Dedifferentiated amniotic fluid mesenchymal stem cell (primary cell): Measurements from ENCODE around the gene PTDSS2.
"Not testable (repeated sequence)": the region's sequence is repeated elsewhere in the genome, so short reads cannot be mapped to it uniquely, and the experiment has no call there.

Experiments used
- DNase-seq: peaks from one replicate; pipeline ENCODE4 v3.0.0-alpha.2; 2016; ENCODE audit errors: extremely low spot score

The PTDSS2 gene

GRCh38 chr11:413120-414081, 36.7 kb upstream of the PTDSS2 start:
- no peak for DNase-seq

DNA sequence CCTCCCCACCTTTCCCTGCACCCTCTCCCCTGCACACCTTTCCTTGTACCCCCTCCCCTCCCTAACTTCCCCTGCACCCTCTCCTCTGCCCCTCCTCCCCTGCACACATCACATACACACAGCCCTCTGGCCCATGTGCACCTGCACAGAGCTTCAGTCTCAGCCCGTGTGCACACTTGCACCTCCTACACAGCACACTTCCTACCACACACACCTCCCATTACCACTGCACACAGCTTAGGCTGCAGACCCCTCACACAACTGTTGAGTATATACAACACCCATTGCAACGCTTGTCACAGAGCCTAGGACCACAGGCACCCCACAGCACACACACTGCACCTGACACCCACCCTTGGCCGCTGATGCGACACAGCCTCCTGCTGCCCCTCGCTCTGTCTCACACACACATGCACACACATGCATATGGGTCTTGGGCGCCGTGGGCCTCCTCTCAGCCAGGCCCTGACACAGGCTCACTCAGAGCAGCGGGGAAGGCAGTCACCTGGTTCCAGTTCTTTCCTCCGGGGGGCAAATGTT, 35.7 kb upstream of the PTDSS2 start:
- no peak for DNase-seq

DNA sequence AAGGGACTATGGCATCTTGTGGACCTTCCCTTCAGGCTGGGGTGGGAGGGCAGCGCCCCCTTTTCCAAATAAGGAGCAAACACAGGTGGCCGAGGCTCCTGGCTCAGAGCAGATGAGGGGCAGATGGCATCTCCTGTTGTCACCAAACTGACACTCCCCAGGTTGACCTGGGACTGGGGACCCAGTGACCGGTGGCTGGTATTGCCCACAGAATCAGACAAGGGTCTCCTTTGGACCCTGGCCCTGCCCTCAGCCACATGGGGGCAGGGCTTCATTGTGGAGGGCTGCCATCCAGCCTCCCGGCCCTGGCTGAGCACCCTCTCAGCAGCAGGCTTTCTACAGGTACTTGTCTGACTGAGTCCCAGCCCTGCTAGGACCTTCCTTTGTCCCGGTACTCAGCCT, 34.4 kb upstream of the PTDSS2 start:
- DNase-seq = no peak

DNA sequence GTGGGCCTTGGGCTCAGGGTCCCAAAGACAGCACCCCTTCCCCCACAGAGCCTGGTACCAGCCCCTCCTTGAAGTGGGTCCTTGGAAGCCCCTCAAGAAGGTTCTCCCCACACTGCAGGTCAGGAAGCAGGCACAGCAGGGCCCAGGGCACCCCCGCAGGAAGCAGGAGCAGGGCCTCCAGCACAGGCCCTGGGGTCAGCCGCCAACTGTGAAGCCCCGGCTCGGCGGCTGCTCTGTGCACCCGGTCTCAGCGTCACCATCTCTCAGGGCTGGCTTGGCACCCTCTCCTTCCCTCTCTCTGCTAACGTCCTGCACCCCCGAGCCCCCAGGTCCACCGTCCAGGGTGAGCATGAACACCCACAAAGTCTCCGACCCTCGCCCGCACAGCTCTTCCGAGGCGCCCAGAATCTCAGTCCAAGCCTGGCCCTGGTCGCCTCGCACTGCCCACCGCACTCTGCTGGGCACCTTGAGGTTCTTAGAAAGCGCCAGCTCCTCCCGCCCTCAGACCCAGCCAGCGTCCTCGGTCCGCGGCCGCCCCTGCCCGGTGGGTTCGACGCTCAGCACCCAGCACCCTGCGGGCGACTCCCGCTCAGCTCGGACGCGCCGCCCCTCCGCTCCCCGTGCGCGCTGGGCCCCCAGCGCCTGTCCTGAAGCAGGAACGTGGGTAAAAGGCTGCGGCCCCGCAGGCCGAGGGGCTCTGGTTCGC, 33.9 kb upstream of the PTDSS2 start:
- no peak for DNase-seq

GRCh38 chr11:416757-417621, 33.1 kb upstream of the PTDSS2 start:
- no peak for DNase-seq

GRCh38 chr11:417652-418342, 32.3 kb upstream of the PTDSS2 start:
- no peak for DNase-seq

DNA sequence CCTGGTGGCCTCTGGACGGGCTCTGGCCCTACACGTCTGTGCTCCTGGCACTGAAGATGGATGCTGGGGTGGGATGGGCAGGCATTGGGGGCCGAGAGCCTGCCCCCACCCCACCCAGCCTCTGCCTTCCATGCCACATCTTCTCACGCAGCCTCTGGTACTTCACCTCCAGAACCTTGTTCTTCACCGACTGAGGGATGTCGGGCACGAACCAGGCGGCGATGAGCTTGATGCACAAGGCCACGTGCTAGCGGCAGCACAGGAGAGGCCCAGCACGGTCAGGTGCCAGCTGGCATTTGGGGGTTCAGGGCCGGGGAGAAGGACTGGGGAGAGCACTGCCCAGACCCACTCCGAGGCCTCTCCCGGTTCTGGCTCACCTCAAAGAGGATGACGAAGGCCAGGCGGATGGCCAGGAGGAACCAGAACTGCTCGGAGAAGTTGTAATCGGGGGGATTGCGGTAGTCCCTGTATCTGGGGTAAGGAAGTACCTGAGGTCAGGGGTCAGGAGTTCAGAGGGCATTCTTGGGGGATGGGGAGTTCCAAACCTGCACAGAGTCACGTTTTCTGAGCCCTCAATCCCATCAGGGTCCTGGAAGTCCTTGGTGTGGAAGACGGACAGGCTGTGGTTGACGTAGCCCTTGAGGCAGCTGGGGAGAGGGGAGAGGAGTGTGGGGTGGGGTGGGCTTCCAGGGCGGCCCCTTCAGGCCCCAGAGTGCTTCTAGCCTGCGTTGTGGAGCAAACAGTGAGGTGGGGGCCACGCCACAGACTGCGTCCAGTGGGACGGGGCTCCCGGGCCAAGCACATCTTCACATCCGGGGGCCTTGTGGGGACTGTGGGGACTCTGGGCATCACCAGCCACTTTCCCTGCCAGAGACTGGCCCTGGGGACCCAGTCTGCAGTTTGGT, 31.5 kb upstream of the PTDSS2 start:
- DNase-seq = no peak

GRCh38 chr11:419248-420005, 30.7 kb upstream of the PTDSS2 start:
- DNase-seq = no peak

DNA sequence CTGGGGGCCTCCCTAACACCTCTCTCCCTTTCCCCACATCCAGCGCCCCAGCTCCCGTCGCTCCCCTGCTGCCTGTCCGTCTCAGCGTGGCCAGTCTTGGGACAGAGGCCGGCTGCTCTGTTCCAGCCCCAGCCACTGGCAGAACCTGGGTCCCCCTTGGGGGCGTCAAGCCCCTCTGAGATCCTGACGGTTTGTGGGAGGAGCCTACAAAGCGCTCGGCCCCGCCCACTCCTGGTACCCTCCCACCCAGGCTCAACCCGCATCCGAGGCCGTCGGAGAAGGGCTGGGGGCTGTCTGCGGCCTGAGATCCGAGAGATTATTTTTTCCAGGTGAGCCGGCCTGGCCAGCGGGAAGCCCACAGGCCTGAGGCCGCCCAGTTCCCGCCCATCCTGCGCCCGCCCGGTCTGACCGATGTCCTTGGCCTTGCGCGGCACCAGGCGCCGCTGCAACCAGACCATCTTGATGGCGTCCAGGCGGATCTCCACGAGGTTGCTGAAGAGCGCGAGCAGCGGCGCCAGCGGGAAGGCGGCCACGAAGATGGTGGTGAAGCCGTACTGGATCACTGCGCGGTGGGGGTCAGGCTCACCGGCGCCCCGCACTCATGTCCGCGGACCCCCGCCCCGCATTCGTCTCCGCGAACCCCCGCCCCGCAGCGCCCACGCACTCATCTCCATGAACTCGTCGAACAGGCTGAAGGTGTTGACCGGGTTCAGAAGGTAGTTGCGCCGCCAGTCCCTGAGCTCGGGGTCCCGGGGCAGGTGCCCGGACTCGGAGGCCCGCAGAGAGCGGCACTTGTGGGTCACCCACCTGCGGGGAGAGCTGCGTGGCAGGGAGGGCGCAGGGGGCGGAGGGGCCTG, 29.8 kb upstream of the PTDSS2 start:
- DNase-seq = no peak

GRCh38 chr11:420911-421321, 29.2 kb upstream of the PTDSS2 start:
- DNase-seq = no peak

DNA sequence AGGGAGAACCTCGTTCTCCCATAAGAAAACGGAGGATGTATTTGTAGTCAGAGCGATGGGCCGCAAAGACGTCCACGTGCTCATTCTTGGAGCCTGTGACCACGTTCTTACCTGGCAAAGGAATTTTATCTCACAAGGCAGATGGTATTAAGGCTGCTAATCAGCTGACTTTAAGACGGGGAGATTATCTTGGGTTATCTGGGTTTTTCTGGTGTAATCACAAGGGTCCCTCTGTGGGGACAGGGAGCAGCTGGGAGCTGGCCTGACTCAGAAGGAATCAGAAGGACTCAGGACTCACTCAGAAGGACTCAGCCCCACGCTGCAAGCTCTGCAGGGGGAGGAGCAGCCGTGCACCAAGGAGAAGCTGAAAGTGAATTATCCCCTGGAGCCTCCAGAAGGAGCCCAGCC, 27.8 kb upstream of the PTDSS2 start:
- no peak for DNase-seq

DNA sequence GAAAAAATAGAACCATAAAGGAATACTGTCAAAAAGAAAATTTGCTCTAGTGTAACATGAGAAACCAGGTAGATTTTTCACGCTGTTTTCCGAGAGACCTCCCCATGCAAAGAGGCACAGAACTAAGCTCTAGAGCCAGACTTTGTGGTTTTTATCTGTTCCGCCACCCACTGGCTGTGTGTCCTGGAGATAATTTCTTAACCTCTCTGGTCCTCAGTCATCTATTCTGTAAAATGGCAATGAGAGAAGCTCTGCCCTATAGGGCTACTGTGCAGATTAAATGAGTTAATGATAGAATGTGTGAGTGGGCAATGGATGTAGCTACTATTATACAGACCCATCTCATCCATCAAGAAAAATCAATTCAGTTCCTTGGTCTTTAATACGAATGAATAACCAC, 25.8 kb upstream of the PTDSS2 start:
- DNase-seq = no peak

DNA sequence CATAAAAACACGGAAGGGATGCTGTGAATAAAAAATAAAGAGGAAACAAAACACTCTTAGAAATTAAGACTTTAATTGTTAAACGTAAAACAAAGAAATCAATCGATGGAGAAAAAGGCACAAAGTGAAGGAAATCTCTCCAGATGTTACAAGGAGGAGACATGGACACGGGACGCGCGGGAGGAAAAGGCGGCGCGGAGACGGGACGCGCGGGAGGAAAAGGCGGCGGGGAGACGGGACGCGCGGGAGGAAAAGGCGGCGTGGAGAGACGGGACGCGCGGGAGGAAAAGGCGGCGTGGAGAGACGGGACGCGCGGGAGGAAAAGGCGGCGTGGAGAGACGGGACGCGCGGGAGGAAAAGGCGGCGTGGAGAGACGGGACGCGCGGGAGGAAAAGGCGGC, 25.3 kb upstream of the PTDSS2 start:
- not testable (repeated sequence) for DNase-seq

DNA sequence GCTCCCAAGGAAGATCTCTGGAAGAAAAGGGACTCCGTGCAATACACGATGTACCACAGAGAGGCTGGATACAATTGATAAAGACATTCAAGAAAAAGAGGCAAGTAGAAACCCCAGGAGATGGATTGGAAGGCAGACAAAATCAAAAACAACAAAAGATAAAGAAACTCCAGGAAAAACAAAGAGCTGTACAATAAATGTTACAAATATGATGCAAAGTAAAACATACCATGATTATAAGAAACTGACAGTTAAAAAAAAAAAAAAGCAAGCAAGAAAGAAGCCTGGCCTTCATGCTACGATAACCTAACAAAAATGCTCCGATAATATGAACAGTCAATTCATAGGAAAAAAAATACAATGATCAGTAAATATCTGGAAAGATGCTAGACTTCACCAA, 24.8 kb upstream of the PTDSS2 start:
- DNase-seq = no peak

- no peak for DNase-seq
Measured at GRCh38 chr11:426851-427250, 23.2 kb upstream of the PTDSS2 start.

DNA sequence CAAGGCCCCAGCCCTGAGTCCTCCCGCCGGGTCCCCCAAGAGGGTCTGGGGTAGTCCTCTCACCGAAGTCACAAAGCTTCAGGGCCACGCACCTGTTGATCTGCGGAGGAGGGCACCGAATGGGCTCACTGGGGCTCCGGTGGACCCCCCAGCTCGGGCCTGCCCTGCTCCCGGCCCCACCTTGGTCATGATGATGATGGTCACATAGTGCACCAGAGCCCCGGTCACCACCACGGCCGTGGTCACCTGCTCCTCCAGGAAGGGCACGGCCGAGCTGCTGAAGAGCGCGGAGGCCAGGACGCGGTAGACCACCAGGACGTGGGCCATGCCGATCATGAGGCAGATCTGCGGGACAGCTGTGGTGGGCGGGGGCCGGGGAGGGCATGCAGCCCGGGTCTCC, 21.8 kb upstream of the PTDSS2 start:
- DNase-seq = no peak

DNA sequence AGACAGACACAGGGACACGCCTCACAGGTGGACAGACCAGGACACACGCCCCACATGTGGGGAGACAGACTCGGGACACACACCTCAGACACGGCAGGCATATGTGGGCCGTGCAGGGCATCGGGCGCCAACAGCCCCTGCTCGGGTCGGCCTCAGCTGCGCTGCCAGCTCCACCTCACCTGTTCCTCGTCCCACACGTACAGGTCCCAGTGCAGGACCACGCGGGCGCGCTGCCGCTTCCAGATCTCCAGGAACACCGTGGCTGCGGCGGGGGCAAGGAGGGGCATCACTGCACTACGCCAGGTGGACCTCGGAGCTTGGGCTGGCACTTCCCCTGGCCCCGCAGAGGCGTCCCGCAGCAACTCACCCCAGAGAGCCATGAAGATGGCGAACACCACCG, 20.7 kb upstream of the PTDSS2 start:
- DNase-seq = no peak

DNA sequence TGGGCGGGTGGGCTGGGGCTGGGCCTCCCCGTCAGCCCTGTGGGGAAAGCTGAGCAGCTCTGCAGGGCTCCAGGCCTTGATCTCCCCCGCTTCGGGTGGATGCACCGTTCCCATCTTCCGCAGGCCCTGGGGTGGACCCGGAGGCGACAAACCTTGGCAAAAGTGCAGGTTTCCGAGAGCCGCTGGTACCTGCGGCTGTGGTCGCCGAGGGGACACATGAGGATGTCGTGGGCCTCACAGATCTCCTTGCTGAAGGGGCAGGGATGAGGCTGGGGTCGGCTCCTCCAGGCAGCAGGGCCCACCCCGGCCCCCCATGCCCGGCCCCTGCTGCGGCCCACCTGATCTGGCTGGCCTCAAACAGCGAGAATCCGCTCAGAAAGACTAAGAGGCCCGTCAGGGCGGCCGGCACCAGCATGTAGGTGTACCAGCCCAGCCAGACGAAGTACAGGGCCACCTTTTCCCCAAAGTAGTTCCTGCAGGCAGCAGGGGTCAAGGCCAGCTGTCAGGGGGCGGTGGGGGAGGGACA, 20.1 kb upstream of the PTDSS2 start:
- DNase-seq = no peak
